NCI-H345 treated with DMSO at 0.1 percent for 48 hours (cell line): ENCODE results near the gene MYBPC3.

Experiments used
- DNase-seq: peaks from one replicate; lab custom pipeline; 2025; ENCODE audit not compliant: unreplicated experiment; lab: John Stamatoyannopoulos, UW

The MYBPC3 gene

DNA sequence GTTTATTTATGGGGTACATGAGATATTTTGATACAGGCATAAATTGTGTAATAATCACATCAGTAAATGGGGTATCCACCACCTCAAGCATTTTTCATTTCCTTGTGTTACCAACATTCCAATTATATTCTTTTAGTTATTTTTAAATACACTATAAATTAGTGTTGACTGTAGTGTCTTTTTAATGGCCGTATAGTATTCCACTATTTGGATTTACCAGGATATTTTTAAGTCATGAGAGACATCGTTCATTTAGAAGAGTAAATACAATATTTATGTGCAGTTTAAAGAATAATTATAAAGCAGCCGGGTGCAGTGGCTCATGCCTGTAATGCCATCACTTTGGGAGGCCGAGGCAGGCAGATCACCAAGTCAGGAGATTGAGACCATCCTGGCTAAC, 32.0 kb upstream of the MYBPC3 start:
- no peak for DNase-seq

DNA sequence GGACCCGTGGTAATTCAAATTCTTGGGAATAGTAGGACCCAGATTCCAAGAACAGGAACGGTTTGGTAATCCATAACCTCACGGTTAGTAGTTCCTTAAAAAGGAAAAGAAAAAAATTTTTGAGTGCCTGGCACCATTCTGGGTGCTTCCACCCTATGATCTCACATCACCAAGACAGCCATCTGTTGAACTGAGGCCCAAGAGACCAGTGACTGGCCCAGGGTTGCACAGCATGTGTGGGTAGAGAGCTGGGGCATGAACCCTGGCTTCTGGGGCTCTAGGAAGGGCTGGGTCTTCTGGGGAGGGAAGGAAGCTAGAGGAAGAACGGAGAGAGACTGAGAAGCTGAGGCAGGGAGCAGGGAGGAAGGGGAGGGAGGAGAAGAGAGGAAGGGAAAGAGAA, 30.6 kb upstream of the MYBPC3 start:
- DNase-seq: no peak

DNA sequence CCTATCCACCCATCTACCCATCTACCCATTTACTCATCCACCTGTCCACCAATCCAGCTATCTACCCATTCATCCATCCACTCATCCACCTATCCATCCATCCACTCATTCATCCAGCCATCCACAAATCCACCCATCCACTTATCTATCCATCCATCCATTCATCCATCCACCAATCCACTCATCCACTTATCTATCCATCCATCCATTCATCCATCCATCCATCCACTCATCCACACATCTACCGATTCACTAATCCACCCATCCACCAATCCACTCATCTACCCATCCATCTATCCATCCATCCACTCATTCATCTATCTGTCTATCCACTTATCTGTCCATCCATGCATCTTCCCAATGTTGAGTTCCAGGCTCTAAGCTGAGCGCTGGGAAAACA, 27.6 kb upstream of the MYBPC3 start:
- no peak for DNase-seq

DNA sequence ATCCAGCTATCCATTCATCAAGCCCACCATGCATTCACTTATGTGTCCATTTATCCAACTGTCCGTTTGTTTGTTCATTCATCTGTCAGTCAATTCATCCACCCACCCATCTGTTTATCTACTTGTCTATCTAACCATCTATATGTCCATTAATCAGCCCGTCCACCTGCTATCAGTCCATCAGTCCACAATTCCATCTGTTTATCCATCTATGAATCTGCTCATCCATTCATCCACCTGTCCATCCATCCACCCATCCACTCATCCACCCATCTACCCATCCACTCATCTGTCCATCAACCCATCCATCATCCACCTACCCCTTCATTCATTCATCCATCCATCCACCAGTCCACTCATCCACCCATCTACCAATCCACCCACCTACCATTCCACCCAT, 26.8 kb upstream of the MYBPC3 start:
- DNase-seq: no peak

DNA sequence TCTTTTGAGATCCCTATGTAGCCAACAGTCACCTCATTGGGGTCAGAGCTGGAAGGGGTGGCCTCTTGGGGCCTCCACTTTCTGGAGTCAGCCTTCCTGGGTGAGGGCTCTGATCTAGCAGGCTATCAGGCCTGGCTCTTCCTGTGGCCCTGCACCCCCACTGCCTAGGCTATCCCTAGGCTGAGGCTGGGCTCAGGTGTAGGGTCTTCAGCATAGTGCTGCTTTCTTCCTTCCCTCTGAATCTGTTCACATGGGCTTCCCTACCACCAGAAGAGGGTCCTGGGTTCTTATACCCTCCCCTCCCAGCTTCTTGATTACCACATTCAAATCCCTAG, 26.3 kb upstream of the MYBPC3 start:
- DNase-seq: no peak

DNA sequence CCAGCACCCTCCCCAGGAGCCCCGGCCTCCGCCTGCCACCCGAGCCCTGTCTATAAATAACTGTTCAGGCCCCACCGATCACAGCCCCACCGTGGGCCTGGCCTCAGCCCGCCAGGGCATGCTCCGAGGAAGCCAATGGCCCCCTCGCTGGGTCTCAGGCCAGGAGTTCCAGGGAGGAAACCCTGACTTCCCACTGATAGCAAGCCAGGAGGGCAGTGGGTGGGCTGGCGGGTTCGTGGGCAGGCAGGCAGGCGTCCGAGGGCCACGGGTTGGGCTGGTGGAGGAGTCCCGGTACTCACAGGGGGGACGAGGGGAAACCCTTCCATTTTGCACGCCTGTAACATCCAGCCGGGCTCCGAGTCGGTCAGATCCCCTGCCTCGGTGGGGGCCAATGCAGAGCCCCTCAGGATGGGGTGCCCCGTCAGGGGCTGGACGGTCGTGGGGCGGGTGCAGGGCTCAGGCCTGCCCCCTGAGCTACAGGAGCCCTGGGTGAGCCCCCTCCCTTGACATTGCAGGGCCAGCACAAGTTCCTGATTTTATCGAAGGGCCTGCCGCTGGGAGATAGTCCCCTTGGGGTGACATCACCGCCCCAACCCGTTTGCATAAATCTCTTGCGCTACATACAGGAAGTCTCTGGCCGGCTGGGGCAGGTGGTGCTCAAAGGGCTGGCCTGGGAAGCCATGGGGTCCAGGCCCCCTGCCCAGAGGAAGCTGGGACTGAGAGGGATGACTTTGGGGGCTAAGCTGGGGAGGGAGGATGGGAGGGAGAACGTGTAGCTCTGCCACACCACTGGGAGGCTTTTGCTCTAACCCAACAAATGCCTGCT, 25.7 kb upstream of the MYBPC3 start, which contains the start of gene SPI1:
Gene SPI1 (minus strand): TSS at position 538 of the 826 bp plus-strand sequence. CDS start 194 bp downstream, at position 344.
- no peak for DNase-seq

DNA sequence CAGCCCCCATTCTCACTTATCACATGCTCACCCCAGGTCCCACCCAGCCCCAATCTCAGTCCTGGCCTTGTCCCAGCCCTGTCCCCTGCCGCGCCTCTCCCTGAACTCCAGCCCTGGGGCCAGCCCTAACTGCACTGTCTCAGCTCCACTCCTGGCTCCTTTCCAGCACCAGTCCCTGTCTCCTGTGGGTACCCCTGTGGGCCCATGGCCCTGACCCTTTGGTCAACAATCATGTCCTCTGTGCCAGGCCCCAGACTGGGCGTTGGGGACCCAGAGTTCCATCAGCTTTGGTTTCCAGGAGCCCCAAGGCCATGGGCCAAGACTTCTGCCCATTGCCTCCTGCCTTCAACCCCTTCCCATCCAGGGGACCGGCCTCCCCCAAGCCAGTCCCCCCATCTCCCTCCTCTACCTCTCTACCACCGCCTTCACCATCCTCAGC, 25.1 kb upstream of the MYBPC3 start:
- DNase-seq: no peak

DNA sequence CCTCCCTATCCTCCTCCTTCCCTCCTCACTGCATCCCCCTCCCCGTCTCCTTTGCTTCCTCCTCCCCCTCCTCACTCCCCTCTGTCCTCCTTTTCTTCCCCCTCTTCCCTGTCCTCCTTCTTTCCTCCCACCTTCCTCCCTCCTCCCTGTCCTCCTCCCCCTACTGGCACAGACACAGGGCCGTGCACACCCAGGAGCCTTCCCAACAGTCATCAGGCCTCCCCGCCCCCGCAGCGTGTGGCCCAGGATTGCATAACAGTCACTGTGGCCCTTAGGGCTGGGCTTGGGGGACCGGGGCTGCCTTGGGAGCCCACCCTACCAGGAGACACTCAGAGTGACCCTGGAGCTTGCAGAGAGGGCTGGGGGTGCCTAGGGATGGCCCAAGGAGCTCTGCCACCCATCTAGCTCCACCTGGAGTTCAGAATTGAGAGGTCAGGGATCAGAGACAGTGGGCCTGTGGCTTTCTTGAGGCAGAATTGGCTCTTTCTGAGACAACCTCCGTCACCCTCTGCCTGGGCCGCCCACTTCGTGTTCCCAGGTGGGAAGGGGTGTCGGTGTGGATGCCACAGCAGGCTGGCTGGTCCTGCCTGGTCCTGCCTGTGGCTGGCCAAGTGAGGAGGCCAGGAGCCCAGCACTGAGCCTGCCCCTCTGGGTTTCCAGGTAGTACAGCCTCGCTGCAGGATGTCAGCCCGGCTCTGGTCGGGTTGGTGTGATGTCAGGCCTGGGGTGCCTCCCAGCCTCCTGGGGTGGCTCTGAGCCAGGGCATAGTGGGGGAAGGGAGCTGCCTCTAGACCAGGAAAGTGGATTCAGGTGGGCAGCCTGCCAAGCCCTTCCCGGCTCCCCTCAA, 24.2 kb upstream of the MYBPC3 start:
- DNase-seq: no peak

DNA sequence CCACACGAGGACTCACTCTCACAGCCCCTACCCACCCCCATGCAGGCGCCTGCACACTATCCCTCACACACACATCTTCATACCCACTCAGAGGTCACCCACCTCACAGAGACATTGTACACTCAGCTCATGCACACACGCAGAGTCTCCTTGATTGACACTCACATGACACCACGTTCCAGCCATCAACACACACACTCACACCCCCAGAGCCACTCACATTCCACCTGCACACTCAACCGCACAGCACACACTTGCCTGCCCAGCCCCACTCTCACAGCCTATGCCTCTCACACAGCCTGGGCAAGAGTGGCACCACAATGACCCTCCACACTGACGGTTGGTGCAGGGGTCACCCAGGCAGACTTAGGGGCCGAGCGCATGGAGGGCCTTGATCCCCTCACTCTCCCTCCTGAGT, 23.6 kb upstream of the MYBPC3 start:
- no peak for DNase-seq

DNA sequence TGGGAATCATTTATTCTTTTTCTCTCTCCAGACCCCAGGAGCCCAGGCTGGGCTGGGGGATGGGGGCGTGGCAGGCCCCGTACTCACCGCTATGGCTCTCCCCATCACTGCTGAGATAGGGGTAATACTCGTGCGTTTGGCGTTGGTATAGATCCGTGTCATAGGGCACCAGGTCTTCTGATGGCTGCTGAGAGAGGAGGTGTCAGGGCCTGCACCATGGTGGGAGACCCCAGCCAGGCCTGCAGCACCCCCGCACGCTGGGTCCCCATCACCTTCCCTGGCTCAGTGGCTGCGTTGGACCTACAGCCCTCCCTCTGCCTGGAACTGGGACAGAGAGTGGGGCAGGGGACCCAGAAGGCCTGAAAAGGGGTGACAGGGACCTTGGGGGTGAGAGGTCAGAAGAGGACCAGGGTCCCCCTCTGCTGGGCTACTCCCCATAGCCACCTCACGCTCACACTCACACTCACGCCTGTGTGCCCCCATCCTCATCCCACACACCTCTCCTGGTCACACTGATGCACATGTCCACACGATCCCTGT, 23.1 kb upstream of the MYBPC3 start:
- DNase-seq: no peak

DNA sequence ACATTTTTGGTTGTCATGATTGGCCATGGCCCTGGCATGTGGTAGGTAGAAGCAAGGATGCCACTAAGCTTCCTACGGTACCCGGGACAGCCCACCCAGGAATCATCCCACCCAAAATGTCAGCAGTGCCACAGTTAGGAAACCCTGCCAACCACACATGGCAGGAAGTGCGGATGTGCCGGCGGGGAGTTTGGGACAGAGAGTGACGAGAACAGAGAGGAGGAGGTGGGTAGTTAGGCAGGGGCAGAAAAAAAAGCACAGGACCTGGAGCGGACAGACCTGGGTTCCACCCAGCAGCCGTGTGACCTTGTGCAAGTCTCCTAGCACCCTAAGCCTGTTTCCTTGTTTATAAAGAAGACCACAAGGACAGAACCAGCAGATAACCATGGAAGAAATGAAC, 22.5 kb upstream of the MYBPC3 start:
- DNase-seq: no peak

DNA sequence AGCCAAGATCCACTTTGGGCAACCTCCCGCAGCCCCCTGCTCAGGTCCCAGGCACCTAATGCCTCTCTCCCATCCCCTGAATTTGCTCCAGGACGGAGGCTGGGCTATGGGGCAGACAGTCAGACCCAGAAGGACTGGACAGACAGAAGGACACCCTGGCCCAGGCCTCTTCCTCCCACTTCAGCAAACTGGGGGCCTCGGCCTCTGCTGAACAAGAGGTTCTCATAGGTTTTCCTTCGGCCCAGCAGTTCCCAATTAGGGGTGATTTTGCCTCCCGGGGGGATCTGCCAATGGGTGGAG, 22.2 kb upstream of the MYBPC3 start:
- no peak for DNase-seq

DNA sequence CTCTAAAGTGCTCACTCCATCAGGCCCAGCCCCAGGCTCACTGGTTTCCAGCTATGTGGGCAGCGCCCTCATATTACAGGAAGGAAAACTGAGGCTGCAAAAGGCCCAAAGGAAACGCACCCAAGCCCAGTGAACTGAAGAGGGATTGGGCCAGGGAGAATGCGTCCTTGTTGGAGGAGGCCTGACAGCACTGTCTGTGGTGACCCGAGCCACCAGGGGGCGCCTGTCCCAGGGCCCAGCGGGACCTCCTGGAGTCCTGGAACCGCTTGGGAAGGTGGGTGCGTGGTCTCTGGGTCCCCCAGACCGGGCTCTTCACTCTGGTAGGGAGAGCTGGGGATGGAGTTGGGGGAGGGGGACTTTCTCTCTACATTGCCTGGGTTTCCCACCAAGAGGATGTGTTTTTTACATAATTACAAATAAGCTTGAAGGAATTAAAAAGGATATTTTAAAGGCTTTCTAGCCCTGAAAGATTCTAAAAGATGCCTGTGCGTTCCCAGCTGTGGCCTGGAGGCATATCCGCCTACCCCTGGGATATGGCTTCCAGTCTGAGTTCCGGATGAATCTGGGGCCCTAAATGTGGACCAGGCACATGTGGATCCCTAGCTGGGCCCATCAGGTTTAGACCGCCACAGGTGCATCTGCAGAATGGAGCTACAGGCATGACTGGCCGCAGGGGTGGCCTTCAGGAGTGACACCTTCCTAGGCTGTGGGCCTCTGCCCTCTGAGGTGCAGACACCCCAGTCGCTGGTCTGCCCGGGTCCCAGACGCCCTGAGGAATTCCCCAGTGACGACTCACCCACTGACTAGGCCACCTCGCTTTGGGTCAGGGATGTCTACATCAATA, 21.6 kb upstream of the MYBPC3 start:
- peak; percentile 8 for DNase-seq

DNA sequence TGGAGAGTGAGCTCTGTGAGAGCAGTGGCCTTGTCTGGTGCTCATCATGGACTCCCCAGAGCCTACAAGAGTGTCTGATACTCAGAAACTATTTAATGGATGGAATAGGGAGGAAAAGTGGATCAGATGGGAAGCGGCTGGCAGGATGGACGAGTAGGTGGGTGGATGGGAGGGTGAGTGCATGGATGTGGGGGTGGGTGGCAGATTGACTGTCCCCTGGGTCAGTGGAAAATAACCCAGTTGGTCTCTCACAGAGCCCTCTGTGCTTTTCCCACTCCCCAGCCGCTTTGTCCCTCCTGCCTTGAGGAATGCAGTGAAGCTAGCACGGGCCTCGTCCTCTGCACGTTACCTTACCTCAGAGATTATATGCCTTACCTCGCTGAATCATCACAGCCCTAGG, 19.9 kb upstream of the MYBPC3 start:
- DNase-seq: no peak

DNA sequence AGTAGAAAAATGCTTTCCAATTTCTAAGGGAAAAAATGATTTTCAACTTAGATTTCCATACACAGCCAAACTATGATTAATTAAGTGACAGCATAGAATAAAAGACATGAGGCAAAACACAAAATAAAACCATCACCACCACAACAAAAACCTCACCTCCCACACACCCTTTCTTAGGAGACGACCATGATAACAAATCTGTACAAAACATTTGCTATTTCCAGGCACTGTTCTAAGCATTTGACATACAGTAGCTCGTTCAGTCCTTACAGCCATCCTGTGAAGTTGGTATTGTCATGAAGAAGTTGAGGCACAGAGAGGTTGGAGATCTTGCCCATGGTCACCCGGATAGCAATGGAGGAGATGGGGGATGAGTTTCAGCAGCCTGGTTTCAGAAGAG, 17.2 kb upstream of the MYBPC3 start:
- no peak for DNase-seq

DNA sequence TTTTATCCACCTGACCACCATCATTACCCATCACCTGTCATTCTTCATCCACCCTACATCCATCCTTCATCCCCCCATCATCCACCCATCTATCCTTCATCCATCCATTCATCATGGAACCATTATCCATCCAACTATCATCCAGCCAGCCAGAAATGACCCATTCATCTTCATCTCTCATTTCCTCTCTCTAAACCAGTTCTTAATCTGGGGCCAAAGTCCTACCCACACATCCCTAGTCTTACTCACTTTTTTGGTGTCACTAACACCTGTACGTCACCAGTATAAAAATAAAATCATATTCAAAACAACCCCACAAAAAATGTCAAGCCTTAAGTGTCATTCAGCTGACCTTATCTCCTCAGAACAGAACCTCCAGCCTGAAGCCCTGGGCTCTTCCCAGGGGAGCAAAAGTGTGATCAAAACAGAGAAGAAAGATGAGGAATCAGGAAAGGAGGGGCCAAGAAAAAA, 13.6 kb upstream of the MYBPC3 start:
- no peak for DNase-seq

DNA sequence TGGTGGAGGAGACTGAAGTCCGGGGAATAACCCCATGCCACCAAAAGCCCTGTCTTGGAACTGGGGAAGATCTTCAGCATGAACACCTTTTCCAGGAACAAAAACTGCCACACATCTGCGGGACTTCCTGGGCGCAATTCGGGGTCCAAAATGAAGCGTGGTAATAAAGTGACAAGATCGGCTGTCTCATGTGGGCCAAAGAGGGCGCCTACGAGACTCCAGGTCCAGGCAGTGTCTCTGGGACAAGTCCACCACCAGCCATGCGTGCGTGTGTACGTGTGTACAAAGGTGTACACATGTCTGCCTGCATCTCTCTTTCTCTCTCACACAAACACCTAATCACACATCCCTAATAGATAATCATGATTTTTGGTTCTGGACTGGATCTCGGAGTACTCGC, 8.9 kb upstream of the MYBPC3 start:
- no peak for DNase-seq

DNA sequence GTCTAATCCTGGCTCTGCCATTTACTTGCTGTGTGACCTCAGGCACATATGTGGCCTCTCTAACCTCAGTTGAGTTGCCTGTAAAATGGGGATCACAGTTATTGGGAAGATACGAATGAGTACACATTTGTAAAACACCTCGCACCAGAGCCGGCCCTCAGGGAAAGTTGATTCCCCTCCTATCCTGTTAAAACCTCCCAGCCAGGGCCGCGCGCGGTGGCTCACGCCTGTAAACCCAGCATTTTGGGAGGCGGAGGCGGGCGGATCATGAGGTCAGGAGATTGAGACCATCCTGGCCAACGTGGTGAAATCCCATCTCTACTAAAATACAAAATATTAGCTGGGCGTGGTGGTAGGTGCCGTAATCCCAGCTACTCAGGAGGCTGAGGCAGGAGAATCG, 7.8 kb upstream of the MYBPC3 start:
- no peak for DNase-seq

DNA sequence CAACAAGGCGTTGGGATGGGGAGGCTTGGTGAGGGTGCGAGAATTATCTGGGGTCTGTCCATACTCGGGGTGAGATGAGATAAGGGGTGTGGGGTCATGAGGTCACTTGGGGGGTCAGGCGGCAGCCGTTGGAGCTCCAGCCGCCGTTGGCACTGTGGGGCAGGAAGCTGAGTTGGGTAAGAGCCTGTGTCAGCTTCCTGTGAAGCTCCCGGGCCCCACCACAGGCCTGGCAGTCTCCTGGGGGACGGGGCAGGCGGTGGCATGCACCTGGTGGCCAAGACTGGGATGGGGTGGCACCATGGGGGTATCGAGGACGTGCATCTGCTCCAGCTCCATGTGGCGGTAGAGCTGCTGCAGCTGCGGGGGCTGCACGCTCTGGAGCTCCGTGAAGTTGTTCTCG, 7.1 kb upstream of the MYBPC3 start:
- DNase-seq: no peak

DNA sequence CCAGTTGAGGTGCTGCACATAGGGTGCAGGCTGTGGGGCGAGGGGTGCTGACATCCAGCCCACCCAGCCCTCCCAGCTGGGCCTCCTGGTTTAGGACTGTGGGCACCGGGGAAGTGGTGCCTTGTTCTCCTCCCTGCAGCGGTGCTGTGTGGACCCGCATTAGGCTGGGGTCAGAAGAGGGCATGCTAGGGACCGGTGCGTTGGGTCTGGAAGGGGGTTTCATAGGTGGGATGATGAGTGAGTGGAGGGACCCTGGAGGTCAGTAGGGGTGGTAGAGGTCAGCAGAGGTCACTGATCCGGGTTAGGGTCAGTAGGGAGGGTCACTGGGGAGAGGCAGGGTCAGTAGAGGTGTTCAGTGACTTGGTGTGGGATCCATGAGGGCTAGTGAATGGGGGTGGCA, 6.7 kb upstream of the MYBPC3 start:
- no peak for DNase-seq

DNA sequence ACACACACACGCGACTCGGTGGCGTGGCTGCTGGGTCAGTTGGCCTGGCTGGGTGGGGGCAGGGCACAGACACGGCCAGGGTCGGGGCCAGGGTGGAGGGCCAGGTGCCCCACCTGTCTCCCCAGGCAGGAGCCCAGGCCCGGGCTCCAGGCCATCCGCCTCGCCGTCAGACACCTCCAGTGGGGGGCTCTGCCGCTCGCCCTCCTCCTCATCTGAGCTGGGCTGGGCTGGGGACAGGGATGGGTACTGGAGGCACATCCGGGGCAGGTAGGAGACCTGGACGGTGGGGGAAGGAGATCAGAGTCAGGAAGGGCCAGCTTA, 6.2 kb upstream of the MYBPC3 start:
- DNase-seq: no peak
